ENCODE measurements around the gene TIGD2. TPM values are rescaled to one million over a fixed set of nuclear protein-coding genes. Genes with fewer than 3 reads are reported as not detected.
A peak's percentile ranks its signal among the peaks of the same experiment; 100 is the strongest.

Gene TIGD2
- total RNA-seq, result 4.3 TPM
- long read RNA-seq, partial matches to known transcripts, result 0 of 3 reads
- long read RNA-seq, other reads (novel, unspliced or antisense), result 0 of 3 reads

- DNase-seq (ENCODE audit: low spot score), result peak; percentile 96
Observed at GRCh38 chr4:89110986-89111832, at the start of gene TIGD2. Gene TIGD2, plus strand, starts transcription at chr4:89111533. Its CDS starts 1,442 bp downstream, at chr4:89112975.

- DNase-seq (ENCODE audit: low spot score), result no peak
Observed at GRCh38 chr4:89064848-89065247, 46.5 kb upstream of the TIGD2 start.

GRCh38 chr4:89067417-89067816, 43.9 kb upstream of the TIGD2 start:
- DNase-seq (ENCODE audit: low spot score), result no peak

GRCh38 chr4:89069481-89069880, 41.9 kb upstream of the TIGD2 start:
- no peak for DNase-seq (ENCODE audit: low spot score)

- DNase-seq (ENCODE audit: low spot score), result no peak
Observed at GRCh38 chr4:89070041-89070440, 41.3 kb upstream of the TIGD2 start.

- DNase-seq (ENCODE audit: low spot score), result no peak
Observed at GRCh38 chr4:89071311-89071710, 40.0 kb upstream of the TIGD2 start.

- no peak for DNase-seq (ENCODE audit: low spot score)
Observed at GRCh38 chr4:89072921-89073320, 38.4 kb upstream of the TIGD2 start.

- DNase-seq (ENCODE audit: low spot score), result no peak
Observed at GRCh38 chr4:89077761-89078160, 33.6 kb upstream of the TIGD2 start.

GRCh38 chr4:89078300-89078699, 33.0 kb upstream of the TIGD2 start:
- no peak for DNase-seq (ENCODE audit: low spot score)

GRCh38 chr4:89099034-89099433, 12.3 kb upstream of the TIGD2 start:
- DNase-seq (ENCODE audit: low spot score), result no peak

- DNase-seq (ENCODE audit: low spot score), result no peak
Observed at GRCh38 chr4:89099471-89099870, 11.9 kb upstream of the TIGD2 start.

- DNase-seq (ENCODE audit: low spot score), result no peak
Observed at GRCh38 chr4:89100853-89101252, 10.5 kb upstream of the TIGD2 start.

- no peak for DNase-seq (ENCODE audit: low spot score)
Observed at GRCh38 chr4:89101256-89102161, 9.8 kb upstream of the TIGD2 start.

- DNase-seq (ENCODE audit: low spot score), result no peak
Observed at GRCh38 chr4:89105726-89106125, 5.6 kb upstream of the TIGD2 start.

- DNase-seq (ENCODE audit: low spot score), result no peak
Observed at GRCh38 chr4:89108091-89108490, 3.2 kb upstream of the TIGD2 start.

GRCh38 chr4:89109841-89110540, 1.3 kb upstream of the TIGD2 start:
- no peak for DNase-seq (ENCODE audit: low spot score)

- no peak for DNase-seq (ENCODE audit: low spot score)
Observed at GRCh38 chr4:89110541-89110985, 770 bp upstream of the TIGD2 start.

- no peak for DNase-seq (ENCODE audit: low spot score)
Observed at GRCh38 chr4:89111833-89112563, 665 bp downstream of the TIGD2 start.

- no peak for DNase-seq (ENCODE audit: low spot score)
Observed at GRCh38 chr4:89113415-89113814, 2.1 kb downstream of the TIGD2 start.

- no peak for DNase-seq (ENCODE audit: low spot score)
Observed at GRCh38 chr4:89114100-89114499, 2.8 kb downstream of the TIGD2 start.

- no peak for DNase-seq (ENCODE audit: low spot score)
Observed at GRCh38 chr4:89117115-89117514, 5.8 kb downstream of the TIGD2 start.

Data from mesenteric fat pad (tissue), 1 donor.